Peyer's patch (tissue), 4 donors: Measurements from ENCODE around the gene ULK3.

Source experiments
- CTCF ChIP-seq, 6 experiments: fragments of 450-650 bp in 4 of 6; fragments of 200-600 bp in 2 of 6; sonication (generic) in 1 of 6; IDR thresholded peaks; one replicate each; pipeline ENCODE4 v1.5.1; 2017 to 2019; ENCODE audit warnings: antibody characterized with exemption in 6 of 6, mild to moderate bottlenecking in 3 of 6, moderate library complexity in 1 of 6
- POLR2A ChIP-seq, 2 donors: fragments of 450-650 bp; IDR thresholded peaks; one replicate each; pipeline ENCODE4 v1.5.1; 2017; ENCODE audit warnings: antibody characterized with exemption in 2 of 2, mild to moderate bottlenecking in 2 of 2, moderate library complexity in 2 of 2

DNA sequence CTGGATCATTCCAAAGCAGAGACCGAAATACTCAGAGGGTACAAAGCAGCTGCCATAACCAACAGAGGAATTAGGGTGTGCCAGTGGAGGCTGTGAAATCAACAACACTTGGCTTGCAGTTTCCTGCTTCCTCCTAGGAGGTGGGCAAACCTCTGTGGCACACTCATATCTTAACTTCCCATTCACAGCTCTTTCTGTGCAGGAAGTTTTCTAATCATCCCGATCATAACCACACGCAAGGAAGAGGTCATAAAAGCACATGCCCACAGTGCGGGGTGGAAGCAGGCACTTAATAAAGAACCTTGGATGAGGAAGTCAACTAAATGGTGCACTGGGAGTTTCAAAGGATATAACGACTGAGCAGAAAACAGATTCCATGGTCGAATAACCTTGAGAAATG lies 25.1 kb upstream of the ULK3 start:
- TF ChIP-seq CTCF (IDR thresholded peaks at IDR 0.05) (no peak), POLR2A (IDR thresholded peaks at IDR 0.05) (no peak)
